GM19455 (cell line): ENCODE results near the gene SLC4A2.
"Not testable (repeated sequence)": the region's sequence is repeated elsewhere in the genome, so short reads cannot be mapped to it uniquely, and the experiment has no call there.

Experiments used
- ATAC-seq: cut with Tn5 transposase; IDR thresholded peaks from one replicate; pipeline ENCODE4 v1.9.1; 2021; ENCODE audit not compliant: unreplicated experiment

SLC4A2 gene

DNA sequence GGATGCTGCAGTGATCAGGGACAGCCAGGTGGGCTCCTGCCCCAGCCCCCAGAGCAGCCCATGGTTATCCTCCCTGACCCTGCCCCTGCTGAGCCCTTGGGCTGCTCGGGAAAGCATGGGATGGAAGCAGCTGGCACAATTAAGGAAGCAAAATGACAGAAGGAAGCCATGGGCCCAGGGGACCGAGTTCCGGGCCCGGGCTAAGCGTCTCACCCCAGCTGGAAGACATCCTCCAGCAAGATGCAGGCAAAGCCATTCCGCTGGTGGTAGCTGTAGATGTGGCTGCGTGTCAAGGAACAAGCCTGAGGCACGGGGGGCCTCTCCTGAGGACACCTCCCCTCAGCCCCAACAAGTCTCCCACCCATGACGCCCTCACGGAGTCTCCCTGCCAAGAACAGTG, 36.2 kb upstream of the SLC4A2 start:
- ATAC-seq: no peak

GRCh38 chr7:151024435-151025056, 34.8 kb upstream of the SLC4A2 start, which contains the start of gene ATG9B:
Gene ATG9B (minus strand): TSS chr7:151024494. CDS start chr7:151024423, 71 bp downstream.
- ATAC-seq: no peak

DNA sequence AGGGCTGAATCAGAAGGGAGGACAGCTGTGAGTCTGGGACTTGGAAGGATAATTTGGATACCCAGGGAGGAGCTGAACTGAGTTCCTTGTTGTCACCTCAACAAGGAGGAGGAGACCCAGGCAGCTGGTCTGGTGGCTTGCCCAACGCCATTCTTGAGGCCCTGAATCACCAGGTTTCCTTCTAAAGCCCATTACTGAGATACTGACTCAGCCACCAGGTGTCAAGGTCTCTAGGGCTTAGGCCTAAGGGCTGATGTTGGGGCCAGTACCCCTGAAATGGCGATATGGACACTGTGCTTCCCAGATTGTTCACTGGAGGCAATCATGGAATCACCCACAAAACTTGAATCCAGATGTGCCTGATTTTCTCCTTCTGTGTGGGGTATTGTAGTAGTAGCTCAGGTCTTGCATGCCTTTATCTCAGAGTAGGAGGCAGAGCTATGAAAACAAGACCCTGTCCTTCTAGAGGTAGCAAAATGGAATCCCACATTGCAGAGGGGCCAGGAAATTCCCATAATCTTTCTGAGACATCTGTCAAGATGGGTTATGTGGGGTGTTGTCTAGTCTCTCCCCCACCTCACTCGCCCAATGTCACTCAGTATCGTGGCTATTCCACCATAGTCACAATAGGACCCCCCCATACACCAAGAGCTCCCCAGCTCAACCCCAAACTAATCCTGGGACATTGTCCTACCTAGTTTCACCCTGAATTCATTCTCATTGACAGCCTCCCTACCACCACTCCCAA, 33.3 kb upstream of the SLC4A2 start:
- ATAC-seq: no peak

DNA sequence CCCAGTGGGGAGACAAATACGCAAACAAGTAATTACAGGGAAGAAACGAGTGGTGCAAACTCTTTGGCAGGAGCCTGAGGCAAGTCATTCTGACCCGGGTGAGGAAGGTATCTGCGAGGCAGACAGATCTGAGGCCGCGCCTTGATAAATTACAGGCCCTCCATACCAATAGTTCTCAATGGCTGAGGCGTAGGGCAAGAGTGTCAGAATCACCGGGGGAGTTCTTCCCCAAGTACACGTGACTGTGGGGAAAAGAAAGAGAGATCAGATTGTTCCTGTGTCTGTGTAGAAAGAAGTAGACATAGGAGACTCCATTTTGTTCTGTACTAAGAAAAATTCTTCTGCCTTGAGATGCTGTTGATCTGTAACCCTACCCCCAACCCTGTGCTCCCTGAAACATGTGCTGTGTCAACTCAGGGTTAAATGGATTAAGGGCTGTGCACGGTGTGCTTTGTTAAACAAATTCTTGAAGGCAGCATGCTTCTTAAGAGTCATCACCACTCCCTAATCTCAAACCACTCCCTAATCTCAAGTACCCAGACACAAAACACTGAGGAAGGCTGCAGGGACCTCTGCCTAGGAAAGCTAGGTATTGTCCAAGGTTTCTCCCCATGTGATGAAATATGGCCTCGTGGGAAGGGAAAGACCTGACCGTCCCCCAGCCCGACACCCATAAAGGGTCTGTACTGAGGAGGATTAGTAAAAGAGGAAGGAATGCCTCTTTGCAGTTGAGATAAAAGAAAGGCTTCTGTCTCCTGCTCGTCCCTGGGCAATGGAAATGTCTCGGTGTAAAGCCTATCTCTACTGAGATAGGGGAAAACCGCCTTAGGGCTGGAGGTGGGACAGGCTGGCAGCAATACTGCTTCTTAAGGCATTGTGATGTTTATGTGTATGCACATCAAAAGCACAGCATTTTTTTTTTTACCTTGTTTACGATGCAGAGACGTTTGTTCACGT, 32.3 kb upstream of the SLC4A2 start:
- not testable (repeated sequence) for ATAC-seq

GRCh38 chr7:151027728-151028130, 31.7 kb upstream of the SLC4A2 start:
- peak; percentile 9 for ATAC-seq

GRCh38 chr7:151028131-151028947, 31.1 kb upstream of the SLC4A2 start, which contains the start of gene ABCB8:
Gene ABCB8 (plus strand): TSS chr7:151028450. CDS start chr7:151028516, 66 bp downstream.
- peak; percentile 94 for ATAC-seq

GRCh38 chr7:151028948-151029501, 30.4 kb upstream of the SLC4A2 start:
- no peak for ATAC-seq

DNA sequence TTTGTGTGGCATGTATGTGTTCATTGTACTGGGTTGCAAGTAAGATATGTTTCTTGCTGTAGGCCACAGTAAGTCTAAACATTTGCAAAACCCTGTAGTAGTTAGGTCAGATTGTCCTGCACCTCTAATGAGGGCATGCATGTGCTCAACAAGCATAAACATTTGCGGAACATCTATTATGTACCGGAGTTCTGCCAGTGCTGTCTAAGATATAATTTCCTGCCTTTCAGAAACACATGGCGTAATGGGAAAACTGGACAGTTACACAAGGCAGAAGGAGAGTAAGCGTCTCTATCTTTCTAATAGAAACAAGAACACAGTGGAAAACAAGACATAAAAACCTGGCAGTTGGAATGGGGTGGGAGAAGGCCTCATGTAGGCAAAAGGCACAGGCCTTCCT, 28.4 kb upstream of the SLC4A2 start:
- no peak for ATAC-seq

DNA sequence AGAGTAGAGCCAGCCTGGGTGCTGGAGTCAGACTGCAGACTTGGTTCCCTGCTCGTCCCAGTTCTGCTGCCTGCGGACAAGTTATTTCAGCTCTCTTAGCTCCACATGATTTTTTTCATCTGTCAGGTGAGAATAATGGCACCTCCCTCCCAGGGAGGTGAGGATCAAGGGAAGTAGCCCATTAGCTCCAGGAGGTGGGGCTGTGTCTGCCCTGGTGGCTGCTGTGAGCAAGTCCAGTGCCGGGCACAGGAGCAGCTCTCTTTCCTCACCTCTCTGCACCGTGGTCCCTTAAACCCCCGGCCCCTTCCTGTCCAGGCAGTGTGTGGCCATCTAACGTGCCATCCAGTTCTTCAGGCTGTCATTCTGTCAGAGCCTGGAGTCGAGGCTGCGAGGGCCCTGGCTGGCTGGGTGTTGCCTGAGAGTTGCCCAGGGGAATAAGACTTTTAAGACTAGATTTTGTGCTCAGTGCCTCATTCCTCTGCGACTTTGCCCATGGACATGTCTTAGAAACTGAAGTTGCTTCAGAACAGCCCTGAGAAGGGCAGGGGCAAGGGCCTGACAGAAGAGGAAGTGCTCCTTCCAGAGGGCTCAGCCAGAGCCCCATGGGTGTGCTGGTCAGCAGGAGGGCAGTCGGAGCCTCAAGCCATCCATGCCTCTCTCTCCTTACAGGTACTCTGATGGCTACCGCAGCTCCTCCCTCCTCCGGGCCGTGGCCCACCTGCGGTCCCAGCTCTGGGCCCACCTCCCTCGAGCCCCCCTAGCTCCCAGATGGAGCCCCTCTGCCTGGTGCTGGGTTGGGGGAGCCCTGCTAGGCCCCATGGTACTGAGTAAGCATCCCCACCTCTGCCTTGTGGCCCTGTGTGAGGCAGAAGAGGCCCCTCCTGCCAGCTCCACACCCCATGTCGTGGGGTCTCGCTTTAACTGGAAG, 26.2 kb upstream of the SLC4A2 start:
- ATAC-seq: no peak

DNA sequence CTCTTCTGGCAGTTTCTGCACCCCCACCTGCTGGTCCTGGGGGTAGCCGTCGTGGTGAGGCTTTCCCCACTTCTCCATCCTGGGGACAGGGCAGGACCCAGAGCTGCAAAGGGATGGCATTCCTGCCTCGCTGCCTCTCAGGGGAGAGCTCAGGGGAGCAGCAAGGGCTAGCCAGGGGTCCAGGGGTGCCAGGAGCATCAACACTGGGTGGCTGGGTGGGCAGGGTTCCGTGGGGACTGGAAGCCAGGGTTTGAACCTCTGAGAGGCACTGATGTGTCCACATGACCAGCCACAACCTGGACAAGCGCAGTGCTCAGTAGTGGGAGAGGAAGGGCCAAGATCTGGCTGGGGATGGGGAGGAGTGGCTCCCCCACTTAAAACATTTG, 25.5 kb upstream of the SLC4A2 start:
- ATAC-seq: no peak

DNA sequence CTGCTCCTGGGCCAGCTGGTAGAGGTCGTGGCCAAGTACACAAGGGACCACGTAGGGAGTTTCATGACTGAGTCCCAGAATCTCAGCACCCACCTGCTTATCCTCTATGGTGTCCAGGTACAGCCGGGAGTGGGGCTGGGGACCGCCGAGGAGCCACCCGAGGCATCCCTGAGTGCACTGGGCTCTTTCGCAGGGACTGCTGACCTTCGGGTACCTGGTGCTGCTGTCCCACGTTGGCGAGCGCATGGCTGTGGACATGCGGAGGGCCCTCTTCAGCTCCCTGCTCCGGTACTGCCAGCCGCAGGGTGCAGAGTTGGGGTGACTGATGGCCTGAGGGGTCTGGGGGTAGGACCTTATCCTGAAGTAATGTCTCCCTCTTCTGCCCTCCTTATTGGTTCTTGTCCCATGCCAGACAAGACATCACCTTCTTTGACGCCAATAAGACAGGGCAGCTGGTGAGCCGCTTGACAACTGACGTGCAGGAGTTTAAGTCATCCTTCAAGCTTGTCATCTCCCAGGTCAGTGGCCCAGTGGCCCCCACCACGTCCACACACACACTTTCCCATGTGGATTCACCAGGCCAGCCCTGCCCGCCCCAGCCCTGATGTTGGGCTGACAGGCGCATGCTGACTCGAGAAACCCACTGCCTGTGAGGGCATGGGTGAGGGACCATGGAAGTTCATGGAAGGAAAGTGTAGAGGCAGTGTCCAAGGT, 24.9 kb upstream of the SLC4A2 start:
- no peak for ATAC-seq

GRCh38 chr7:151035026-151035717, 24.2 kb upstream of the SLC4A2 start:
- ATAC-seq: no peak

DNA sequence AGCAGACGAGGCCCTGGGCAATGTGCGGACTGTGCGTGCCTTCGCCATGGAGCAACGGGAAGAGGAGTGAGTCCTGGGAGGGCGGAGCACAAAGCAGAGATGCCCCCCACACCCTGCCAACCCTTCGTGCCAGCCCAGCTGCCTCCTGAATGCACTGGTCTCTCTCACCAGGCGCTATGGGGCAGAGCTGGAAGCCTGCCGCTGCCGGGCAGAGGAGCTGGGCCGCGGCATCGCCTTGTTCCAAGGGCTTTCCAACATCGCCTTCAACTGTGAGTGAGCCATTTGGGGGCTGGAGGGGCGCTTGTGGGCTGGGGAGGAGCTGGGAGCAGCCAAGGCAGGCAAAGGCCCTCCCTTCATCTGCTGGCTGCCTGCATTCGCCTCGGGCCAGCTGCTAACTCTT, 23.5 kb upstream of the SLC4A2 start:
- no peak for ATAC-seq

GRCh38 chr7:151038951-151039849, 20.2 kb upstream of the SLC4A2 start:
- no peak for ATAC-seq

DNA sequence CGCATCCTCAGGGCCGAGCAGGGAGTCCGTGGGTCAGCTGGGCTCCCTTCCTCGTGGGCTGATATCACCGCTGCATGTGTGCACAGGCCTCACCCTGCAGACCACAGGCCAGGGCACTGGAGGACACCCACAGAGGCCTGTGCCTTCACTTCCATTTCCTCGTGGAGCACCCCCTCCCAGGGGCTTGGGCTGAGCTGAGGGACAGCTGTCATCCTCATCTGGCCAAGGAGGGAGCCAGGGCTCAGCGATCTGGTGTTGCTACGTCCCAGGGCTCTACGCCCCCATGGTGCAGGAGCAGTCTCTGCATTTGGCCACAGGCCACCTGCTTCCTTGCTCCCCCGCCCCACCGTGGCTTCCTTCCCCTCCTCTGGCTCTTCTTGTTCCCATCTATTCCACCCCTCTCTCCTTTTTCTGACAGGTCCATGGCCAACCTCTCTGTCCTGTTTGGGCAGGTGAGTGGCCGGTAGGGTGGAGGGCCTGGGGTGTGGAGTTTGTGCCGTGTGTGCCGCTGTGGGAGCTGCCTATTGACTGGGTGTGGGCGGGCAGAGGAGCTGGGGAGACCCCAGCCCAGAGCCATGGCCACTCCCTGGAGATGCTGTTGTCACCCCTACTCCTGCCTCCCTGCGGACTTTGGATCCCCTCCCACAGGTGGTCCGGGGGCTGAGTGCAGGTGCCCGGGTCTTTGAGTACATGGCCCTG, 19.4 kb upstream of the SLC4A2 start:
- ATAC-seq: no peak

- no peak for ATAC-seq
Measured at GRCh38 chr7:151040616-151041375, 18.6 kb upstream of the SLC4A2 start.
